Hepatocyte (in vitro differentiated cells): Measurements from ENCODE around the gene SWAP70.

Experiments
- EZH2 ChIP-seq: fragments of 200-600 bp; sonication (generic); IDR thresholded peaks from 2 replicates; pipeline ENCODE4 v1.6.1; 2016; ENCODE audit warnings: antibody characterized with exemption, mild to moderate bottlenecking, borderline replicate concordance
- TF ChIP-seq, protein P1 (sequence below): fragments of 200-600 bp; sonication (generic); IDR thresholded peaks from 2 replicates; pipeline ENCODE4 v1.5.1; 2016; ENCODE audit warnings: antibody characterized with exemption, mild to moderate bottlenecking; ENCODE audit not compliant: poor library complexity

DNA sequence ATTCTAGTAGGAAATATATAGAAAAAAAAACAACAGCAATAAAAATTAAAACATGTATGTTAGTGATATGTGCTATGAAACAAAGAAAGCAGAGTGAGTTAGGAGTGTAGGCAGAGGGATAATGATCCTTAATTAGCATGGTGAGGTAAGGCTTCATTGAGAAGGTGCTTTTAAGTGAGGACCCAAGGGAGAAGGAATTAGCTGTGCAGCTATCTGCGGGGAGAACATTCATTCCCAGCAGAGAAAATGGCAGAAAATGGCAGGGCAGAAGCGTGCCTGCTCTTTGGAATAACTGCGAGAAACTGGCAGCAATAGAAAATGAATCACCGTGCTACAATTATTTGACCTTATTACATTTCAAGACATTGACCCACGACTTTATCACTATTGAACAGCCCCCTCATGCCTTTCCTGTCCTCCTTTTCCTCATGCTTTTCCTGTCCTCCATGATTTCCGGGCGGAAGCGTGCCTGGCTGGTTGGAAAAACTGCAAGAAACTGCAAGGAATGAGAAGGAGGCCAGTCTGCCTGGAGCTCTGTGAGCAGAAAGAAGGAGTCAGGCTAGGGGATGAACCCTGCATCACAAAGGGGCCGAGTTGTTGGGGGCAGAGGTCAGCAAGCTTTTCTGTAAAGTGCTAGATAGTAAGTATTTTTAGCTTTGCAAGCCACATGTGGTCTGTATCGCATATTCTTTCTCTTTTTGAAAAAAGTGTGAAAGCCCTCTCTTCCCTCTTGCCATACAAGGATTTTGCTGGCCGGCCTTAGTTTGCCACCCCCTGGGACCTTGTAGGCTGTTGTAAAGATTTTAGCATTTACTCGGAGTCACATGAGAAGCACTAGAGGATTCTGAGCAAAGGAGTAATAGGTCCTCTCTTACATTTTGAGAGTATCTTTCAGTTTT is 37.1 kb upstream of the SWAP70 start:
- TF ChIP-seq, protein P1, sequence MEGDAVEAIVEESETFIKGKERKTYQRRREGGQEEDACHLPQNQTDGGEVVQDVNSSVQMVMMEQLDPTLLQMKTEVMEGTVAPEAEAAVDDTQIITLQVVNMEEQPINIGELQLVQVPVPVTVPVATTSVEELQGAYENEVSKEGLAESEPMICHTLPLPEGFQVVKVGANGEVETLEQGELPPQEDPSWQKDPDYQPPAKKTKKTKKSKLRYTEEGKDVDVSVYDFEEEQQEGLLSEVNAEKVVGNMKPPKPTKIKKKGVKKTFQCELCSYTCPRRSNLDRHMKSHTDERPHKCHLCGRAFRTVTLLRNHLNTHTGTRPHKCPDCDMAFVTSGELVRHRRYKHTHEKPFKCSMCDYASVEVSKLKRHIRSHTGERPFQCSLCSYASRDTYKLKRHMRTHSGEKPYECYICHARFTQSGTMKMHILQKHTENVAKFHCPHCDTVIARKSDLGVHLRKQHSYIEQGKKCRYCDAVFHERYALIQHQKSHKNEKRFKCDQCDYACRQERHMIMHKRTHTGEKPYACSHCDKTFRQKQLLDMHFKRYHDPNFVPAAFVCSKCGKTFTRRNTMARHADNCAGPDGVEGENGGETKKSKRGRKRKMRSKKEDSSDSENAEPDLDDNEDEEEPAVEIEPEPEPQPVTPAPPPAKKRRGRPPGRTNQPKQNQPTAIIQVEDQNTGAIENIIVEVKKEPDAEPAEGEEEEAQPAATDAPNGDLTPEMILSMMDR = no peak
- no peak for TF ChIP-seq EZH2
